SK-N-SH (cell line): ENCODE results near the gene KRTAP3-3. TPM values are rescaled to one million over a fixed set of nuclear protein-coding genes. Genes with fewer than 3 reads are reported as not detected.

ENCODE experiments used
- CTCF ChIA-PET: fragments of 300-600, 350-600 bp; formaldehyde crosslinking; extraction: SDS; loops from one replicate; lab custom pipeline; 2021; lab: Yijun Ruan, JAX
- POLR2A ChIA-PET: fragments of 350-600 bp; sonication (Branson Sonifier 250); formaldehyde crosslinking; extraction: SDS; loops from one replicate; lab custom pipeline; 2020; ENCODE audit warnings: antibody characterized with exemption, inconsistent platforms; lab: Yijun Ruan, JAX
- DNase-seq: peaks from one replicate; pipeline ENCODE4 v3.0.0; 2012
- H2AFZ ChIP-seq: fragments of 200-600 bp; sonication (generic); 2 replicates; pipeline ENCODE4 v1.8.1; 2016; ENCODE audit warnings: antibody characterized with exemption, mild to moderate bottlenecking, low read depth
- H3F3A ChIP-seq: fragments of 200-600 bp; sonication (generic); replicated peaks from 2 replicates; pipeline ENCODE3; 2016; ENCODE audit warnings: antibody characterized with exemption, mild to moderate bottlenecking; ENCODE audit not compliant: insufficient read depth
- H3K27ac ChIP-seq, 2 experiments: fragments of 200-500 bp in 1 of 2; fragments of 200-600 bp in 1 of 2; sonication (Bioruptor generic) in 1 of 2; sonication (generic), shearing (Covaris generic) in 1 of 2; 2 replicates each; pipeline versions ENCODE4 v1.5.1 to v1.6.1; 2014 to 2016; ENCODE audit warnings: low read depth in 2 of 2, inconsistent platforms in 1 of 2, low read length in 1 of 2, mild to moderate bottlenecking in 1 of 2, mixed read lengths in 1 of 2
- H3K27me3 ChIP-seq: fragments of 200-600 bp; sonication (generic), shearing (Covaris generic); 2 replicates; pipeline ENCODE4 v1.6.1; 2016; ENCODE audit warnings: mixed run types; ENCODE audit not compliant: insufficient read depth
- H3K36me3 ChIP-seq, 2 experiments: fragments of 200-500 bp in 1 of 2; fragments of 200-600 bp in 1 of 2; sonication (Bioruptor generic) in 1 of 2; sonication (generic) in 1 of 2; replicated peaks in 1 of 2; 2 replicates each; pipeline versions ENCODE3 to v1.5.1; 2014 to 2016; ENCODE audit warnings: low read length in 1 of 2, mild to moderate bottlenecking in 1 of 2; ENCODE audit not compliant: insufficient read depth in 2 of 2, control insufficient read depth in 1 of 2
- H3K4me1 ChIP-seq, 2 experiments: fragments of 200-500 bp in 1 of 2; fragments of 200-600 bp in 1 of 2; sonication (Bioruptor generic) in 1 of 2; sonication (generic), shearing (Covaris generic) in 1 of 2; 2 replicates each; pipeline versions ENCODE4 v1.5.1 to v1.6.1; 2014 to 2016; ENCODE audit warnings: low read depth in 1 of 2, low read length in 1 of 2, mixed run types in 1 of 2; ENCODE audit not compliant: insufficient read depth in 2 of 2, control insufficient read depth in 1 of 2
- H3K4me2 ChIP-seq: fragments of 200-600 bp; sonication (generic), shearing (Covaris generic); 2 replicates; pipeline ENCODE4 v1.6.1; 2017; ENCODE audit warnings: mixed run types
- H3K4me3 ChIP-seq, 2 experiments: fragments of 200-500 bp in 1 of 2; fragments of 200-600 bp in 1 of 2; sonication (Bioruptor generic) in 1 of 2; sonication (generic), shearing (Covaris generic) in 1 of 2; 2 replicates each; pipeline versions ENCODE4 v1.5.1 to v1.8.1; 2014 to 2016; ENCODE audit warnings: low read depth in 2 of 2, inconsistent platforms in 1 of 2, low read length in 1 of 2, mild to moderate bottlenecking in 1 of 2, mixed read lengths in 1 of 2, moderate library complexity in 1 of 2
- H3K79me2 ChIP-seq: fragments of 200-600 bp; sonication (generic); 2 replicates; pipeline ENCODE4 v1.8.1; 2017; ENCODE audit warnings: mild to moderate bottlenecking; ENCODE audit not compliant: insufficient read depth
- H3K9ac ChIP-seq: fragments of 200-600 bp; sonication (generic); 2 replicates; pipeline ENCODE4 v1.6.1; 2017; ENCODE audit warnings: mixed run types
- H3K9me2 ChIP-seq: fragments of 200-600 bp; sonication (generic); 2 replicates; pipeline ENCODE4 v1.6.1; 2017; ENCODE audit warnings: mixed run types
- H3K9me3 ChIP-seq: fragments of 200-600 bp; sonication (generic); 2 replicates; pipeline ENCODE4 v1.6.1; 2017; ENCODE audit warnings: mixed run types, mild to moderate bottlenecking, moderate library complexity
- H4K20me1 ChIP-seq: fragments of 200-600 bp; sonication (generic); 2 replicates; pipeline ENCODE4 v1.6.1; 2017; ENCODE audit warnings: mild to moderate bottlenecking, mixed run types; ENCODE audit not compliant: insufficient read depth
- CTCF ChIP-seq: fragments of 200-600 bp; sonication (generic); IDR thresholded peaks from 2 replicates; pipeline ENCODE4 v1.6.1; 2017; ENCODE audit warnings: antibody characterized with exemption, mild to moderate bottlenecking, moderate library complexity
- ELF1 ChIP-seq: IDR thresholded peaks from 2 replicates; pipeline ENCODE4 v1.4.0; 2012
- EZH2phosphoT487 ChIP-seq: fragments of 200-600 bp; sonication (generic); IDR thresholded peaks from 2 replicates; pipeline ENCODE4 v1.6.1; 2017; ENCODE audit warnings: low read depth, mixed run types, mild to moderate bottlenecking, antibody characterized with exemption, moderate library complexity, borderline replicate concordance
- FOSL2 ChIP-seq: IDR thresholded peaks from 2 replicates; pipeline ENCODE4 v1.4.0; 2012; ENCODE audit warnings: low read depth, mild to moderate bottlenecking, moderate library complexity, borderline replicate concordance
- GABPA ChIP-seq: IDR thresholded peaks from 2 replicates; pipeline ENCODE4 v1.4.0; 2012; ENCODE audit warnings: low read depth, mild to moderate bottlenecking
- IRF3 ChIP-seq: fragments of 150-350 bp; IDR thresholded peaks from 2 replicates; pipeline ENCODE4 v1.6.1; 2016; ENCODE audit warnings: mild to moderate bottlenecking, low read depth, low read length
- JUND ChIP-seq: IDR thresholded peaks from 2 replicates; pipeline ENCODE4 v1.4.0; 2012
- MAX ChIP-seq: IDR thresholded peaks from 2 replicates; pipeline ENCODE4 v1.4.0; 2012; ENCODE audit warnings: low read depth
- NFIC ChIP-seq: IDR thresholded peaks from 2 replicates; pipeline ENCODE4 v1.4.0; 2012; ENCODE audit warnings: borderline replicate concordance
- NRF1 ChIP-seq: IDR thresholded peaks from 2 replicates; pipeline ENCODE4 v1.6.1; 2012; ENCODE audit warnings: low read depth, mild to moderate bottlenecking, low read length
- POLR2AphosphoS5 ChIP-seq: IDR thresholded peaks from 2 replicates; pipeline ENCODE4 v1.6.1; 2012; ENCODE audit warnings: low read depth, low read length
- RAD21 ChIP-seq: IDR thresholded peaks from 2 replicates; pipeline ENCODE4 v1.6.1; 2012; ENCODE audit warnings: mild to moderate bottlenecking, low read length
- RXRA ChIP-seq: IDR thresholded peaks from 2 replicates; pipeline ENCODE4 v1.4.0; 2012; ENCODE audit warnings: low read depth, mild to moderate bottlenecking, borderline replicate concordance
- SIN3A ChIP-seq: IDR thresholded peaks from 2 replicates; pipeline ENCODE4 v1.6.1; 2012; ENCODE audit warnings: low read depth, mild to moderate bottlenecking, low read length, moderate library complexity, borderline replicate concordance
- TAF1 ChIP-seq: IDR thresholded peaks from 2 replicates; pipeline ENCODE4 v1.6.1; 2012; ENCODE audit warnings: low read depth, mild to moderate bottlenecking, low read length, moderate library complexity, borderline replicate concordance
- TEAD4 ChIP-seq: IDR thresholded peaks from 2 replicates; pipeline ENCODE4 v1.4.0; 2012; ENCODE audit warnings: mild to moderate bottlenecking, borderline replicate concordance; ENCODE audit not compliant: insufficient read depth
- USF1 ChIP-seq: IDR thresholded peaks from 2 replicates; pipeline ENCODE4 v1.4.0; 2012; ENCODE audit warnings: low read depth, borderline replicate concordance
- WGBS: methylation state at CpG from one replicate; pipeline ENCODE4 v1.1.6; 2017; ENCODE audit warnings: low lambda C conversion rate; 5-methylcytosine and 5-hydroxymethylcytosine counted together
- polyA plus RNA-seq, 3 experiments: library from polyadenylated mRNA; depleted of rRNA; stranded (reverse); fragments of >200 nt; gene quantifications; 2 replicates each; pipeline ENCODE4 v1.2.3, GENCODE V29; 2012

Gene KRTAP3-3
- polyA plus RNA-seq, 1 of the 3 experiments (the other 2 are of a cell fraction) = not detected

- POLR2A ChIA-PET = no interaction called here
- no peaks in the 10 kb centered on the region for H3K4me1 ChIP-seq
Observed at GRCh38 chr17:41010441-41010840, 16.5 kb upstream of the KRTAP3-3 start.

GRCh38 chr17:41009936-41010335 is 16.0 kb upstream of the KRTAP3-3 start:
- Histone ChIP-seq H3K36me3 (no peaks in the 10 kb centered on the region), H2AFZ (no peak overlapping the region), H3K79me2 (no peaks in the 10 kb centered on the region), H3K4me1 (no peaks in the 10 kb centered on the region), H3K4me2 (no peak overlapping the region), H3K27me3 (peaks cover 31% of the 10 kb centered on the region; the same call in 1 of the 2 replicates), H4K20me1 (no peaks in the 10 kb centered on the region), H3K4me3 (no peak overlapping the region), H3K9me3 (no peaks in the 10 kb centered on the region), H3K9ac (no peak overlapping the region), H3K9me2 (no peaks in the 10 kb centered on the region), H3F3A (no peaks in the 10 kb centered on the region), H3K27ac (no peak overlapping the region)
- POLR2A ChIA-PET = no interaction called here
- no peak for TF ChIP-seq EZH2phosphoT487
- no peak for TF ChIP-seq NRF1
- TF ChIP-seq JUND = no peak
- WGBS = 6% methylated on average over 1 of the region's 1 CpG
- CTCF ChIA-PET = interaction anchor here (0.6 kb wide), 1 partner anchor 73 kb away, joined by 3 read pairs; no protein-coding TSS in a partner anchor
- no peak for DNase-seq

More at GRCh38 chr17:41010441-41010840, 16.5 kb upstream of the KRTAP3-3 start:
- Histone ChIP-seq H3K4me2 (no peak overlapping the region), H3K27me3 (peaks cover 31% of the 10 kb centered on the region; the same call in 1 of the 2 replicates), H3K79me2 (no peaks in the 10 kb centered on the region), H3K4me3 (no peak overlapping the region), H3K9me3 (no peaks in the 10 kb centered on the region), H3F3A (no peaks in the 10 kb centered on the region), H3K9me2 (no peaks in the 10 kb centered on the region), H3K9ac (no peak overlapping the region), H2AFZ (no peak overlapping the region), H3K27ac (no peak overlapping the region), H4K20me1 (no peaks in the 10 kb centered on the region), H3K36me3 (no peaks in the 10 kb centered on the region)
- DNase-seq = no peak
- CTCF ChIA-PET = no interaction called here
- TF ChIP-seq NFIC (no peak), POLR2AphosphoS5 (no peak), CTCF (no peak), RXRA (no peak), NRF1 (no peak), IRF3 (no peak), TEAD4 (no peak)

- no peak overlapping the region for H2AFZ ChIP-seq
- ChIA-PET POLR2A (no interaction called here), CTCF (interaction anchor here (0.6 kb wide), 1 partner anchor 73 kb away, joined by 3 read pairs; no protein-coding TSS in a partner anchor)
- no peaks in the 10 kb centered on the region for H3K36me3 ChIP-seq
- H3K9me2 ChIP-seq = no peaks in the 10 kb centered on the region
- H3K79me2 ChIP-seq = no peaks in the 10 kb centered on the region
- H4K20me1 ChIP-seq = no peaks in the 10 kb centered on the region
- peaks cover 30% of the 10 kb centered on the region; the same call in 1 of the 2 replicates for H3K27me3 ChIP-seq
- H3K9me3 ChIP-seq = no peaks in the 10 kb centered on the region
- no peak overlapping the region for H3K4me2 ChIP-seq
- H3F3A ChIP-seq = no peaks in the 10 kb centered on the region
- 3% methylated on average over 4 of the region's 4 CpGs for WGBS
- H3K4me1 ChIP-seq = no peaks in the 10 kb centered on the region
- no peak overlapping the region for H3K27ac ChIP-seq
- H3K9ac ChIP-seq = no peak overlapping the region
- DNase-seq = no peak
- no peak overlapping the region for H3K4me3 ChIP-seq
- TF ChIP-seq TAF1 (no peak), POLR2AphosphoS5 (no peak), RAD21 (no peak), GABPA (no peak), SIN3A (no peak), ELF1 (no peak), USF1 (no peak), FOSL2 (no peak), TEAD4 (no peak), MAX (no peak)
Observed at GRCh38 chr17:41009301-41009760, 15.4 kb upstream of the KRTAP3-3 start.
